IPS-18c (cell line): Measurements from ENCODE around the gene NRXN2.

Experiments used
- H3K4me3 ChIP-seq: 2 replicates; pipeline ENCODE4 v1.7.0; 2013; ENCODE audit warnings: low read depth, mild to moderate bottlenecking, low read length, moderate library complexity; ENCODE audit not compliant: insufficient read depth
- H3K9me3 ChIP-seq: one replicate; pipeline ENCODE4 v1.6.1; 2013; ENCODE audit warnings: mild to moderate bottlenecking, low read length, moderate library complexity; ENCODE audit not compliant: control insufficient read depth, insufficient read depth

The NRXN2 gene

GRCh38 chr11:64655941-64656601, 66.9 kb downstream of the NRXN2 start:
- Histone ChIP-seq H3K4me3 (no peak overlapping the region), H3K9me3 (no peaks in the 10 kb centered on the region)

- H3K9me3 ChIP-seq, result no peaks in the 10 kb centered on the region
- H3K4me3 ChIP-seq, result no peak overlapping the region
These were observed 67.9 kb downstream of the NRXN2 start for GRCh38 chr11:64654958-64655541.

DNA sequence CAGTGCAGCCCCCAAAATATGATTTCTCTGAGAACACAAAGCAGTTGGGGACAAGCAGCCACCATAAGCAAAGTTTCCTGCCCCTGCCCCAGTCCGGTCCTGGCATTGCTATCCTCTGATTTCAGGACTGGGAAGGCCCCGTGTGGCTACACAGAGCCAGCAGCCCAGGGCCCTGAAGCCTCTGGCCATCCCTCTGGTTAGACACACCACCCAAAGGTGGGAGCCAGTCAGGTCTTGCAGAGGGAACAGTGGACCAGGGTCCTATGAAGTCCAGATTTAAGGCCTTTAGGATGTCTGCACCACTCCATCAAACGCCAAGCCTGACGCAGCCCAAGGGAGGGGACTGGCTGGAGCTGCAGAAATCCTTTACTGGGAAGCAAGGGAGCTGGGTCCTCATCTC, 68.6 kb downstream of the NRXN2 start:
- Histone ChIP-seq H3K9me3 (no peaks in the 10 kb centered on the region), H3K4me3 (no peak overlapping the region)

- Histone ChIP-seq H3K9me3 (no peaks in the 10 kb centered on the region), H3K4me3 (no peak overlapping the region)
These were observed 69.5 kb downstream of the NRXN2 start for GRCh38 chr11:64653388-64653973.

- Histone ChIP-seq H3K4me3 (no peak overlapping the region), H3K9me3 (no peaks in the 10 kb centered on the region)
These were observed 70.2 kb downstream of the NRXN2 start for GRCh38 chr11:64652586-64653387.

- H3K9me3 ChIP-seq, result no peaks in the 10 kb centered on the region
- H3K4me3 ChIP-seq, result no peak overlapping the region
These were observed 72.0 kb downstream of the NRXN2 start for GRCh38 chr11:64650923-64651523.

GRCh38 chr11:64649291-64649697, 73.7 kb downstream of the NRXN2 start:
- Histone ChIP-seq H3K4me3 (no peak overlapping the region), H3K9me3 (no peaks in the 10 kb centered on the region)

DNA sequence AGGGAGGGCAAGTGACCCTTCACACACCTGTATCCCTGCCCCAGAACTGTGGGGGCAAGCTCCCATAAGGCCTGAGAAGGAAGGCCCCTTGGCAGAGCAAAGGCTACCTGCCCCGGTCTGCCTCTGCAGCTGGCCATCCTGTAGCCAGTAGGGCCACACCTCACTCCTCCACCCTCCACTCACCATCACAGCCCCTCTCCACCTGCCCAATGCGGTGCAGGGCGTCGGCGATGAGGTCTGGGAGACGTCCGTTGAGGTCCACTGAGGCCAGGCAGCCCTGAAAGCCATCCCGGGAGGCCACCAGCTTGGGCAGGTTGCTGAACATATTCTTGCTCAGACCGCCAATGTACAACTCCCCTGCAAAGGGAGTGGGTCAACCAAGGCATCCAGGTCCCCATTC, 74.4 kb downstream of the NRXN2 start:
- Histone ChIP-seq H3K9me3 (no peaks in the 10 kb centered on the region), H3K4me3 (no peak overlapping the region)

DNA sequence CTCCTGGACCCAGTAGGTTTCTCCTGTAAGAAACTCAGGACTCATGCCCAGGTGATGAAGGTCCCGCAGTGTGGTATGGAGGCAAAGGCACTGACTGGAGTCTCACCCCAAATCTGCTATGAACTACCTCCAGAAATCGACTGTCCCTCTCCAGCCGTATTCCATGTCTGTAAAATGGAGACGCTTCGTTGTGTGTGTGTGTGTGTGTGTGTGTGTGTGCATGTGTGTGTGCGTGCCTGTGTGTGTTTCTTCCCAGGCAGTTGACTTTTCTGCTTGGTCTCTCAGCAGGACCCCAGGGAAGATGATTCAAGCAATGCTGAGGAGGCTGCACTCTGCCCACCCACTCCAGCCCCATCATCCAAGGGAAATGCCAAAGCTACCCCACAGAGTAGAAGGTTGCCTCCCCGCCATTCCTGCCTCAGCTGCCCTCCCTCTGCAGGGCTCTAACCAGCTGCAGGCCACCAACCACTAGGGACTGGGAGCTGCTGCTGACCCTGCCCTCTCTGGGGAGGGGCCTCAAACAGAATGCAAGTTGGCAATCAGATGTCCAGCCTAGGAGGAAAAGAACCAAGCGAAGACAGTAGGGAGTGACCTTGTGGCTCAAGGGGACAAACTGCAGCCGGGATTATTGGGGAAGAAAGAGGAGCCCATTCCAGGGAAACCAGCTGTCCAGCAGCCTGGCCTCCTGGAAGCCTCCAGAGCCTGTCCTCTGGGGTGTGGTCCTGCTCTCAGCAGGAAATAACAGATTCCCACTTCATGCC, 75.8 kb downstream of the NRXN2 start:
- Histone ChIP-seq H3K4me3 (no peak overlapping the region), H3K9me3 (no peaks in the 10 kb centered on the region)

- H3K9me3 ChIP-seq, result peaks cover 2% of the 10 kb centered on the region
- H3K4me3 ChIP-seq, result peak overlapping the region; percentile 58; the same call in 1 of the 2 replicates
These were observed 78.2 kb downstream of the NRXN2 start for GRCh38 chr11:64644647-64645275.

DNA sequence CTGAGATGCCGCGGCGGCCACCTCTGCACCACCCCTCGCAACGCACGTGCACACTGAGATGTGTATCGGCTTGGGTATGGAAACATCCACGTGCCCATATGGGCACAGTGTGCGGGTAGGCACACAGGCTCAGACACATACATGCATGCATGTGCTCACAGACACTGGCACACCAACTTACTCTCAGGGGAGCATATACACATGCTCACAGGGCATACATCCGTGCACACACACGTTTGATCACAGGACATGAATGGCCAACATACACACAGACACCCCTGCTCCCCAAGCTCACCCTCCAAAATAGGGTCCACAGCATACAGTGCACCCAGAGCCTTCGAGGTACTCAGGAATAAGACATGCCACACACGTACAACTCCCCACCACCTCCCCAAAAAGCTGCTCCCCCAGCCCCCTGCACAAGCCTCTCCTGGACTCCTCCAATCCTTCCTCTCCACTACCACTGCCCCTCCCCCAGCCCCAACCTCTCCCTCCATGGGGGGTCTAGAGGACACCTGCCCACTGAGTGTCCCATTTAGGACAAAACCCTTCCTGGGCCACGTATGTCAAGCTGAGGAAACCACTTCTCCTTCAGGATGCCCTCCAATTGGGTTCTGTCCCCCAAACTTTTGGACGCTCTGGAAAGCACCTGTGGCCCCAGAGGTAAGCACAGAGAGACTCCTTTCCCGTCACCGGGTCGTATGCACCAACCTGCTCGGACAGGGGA, 78.9 kb downstream of the NRXN2 start:
- H3K4me3 ChIP-seq, result peak overlapping the region; percentile 58

GRCh38 chr11:64643256-64643881, 79.6 kb downstream of the NRXN2 start:
- H3K9me3 ChIP-seq, result peaks cover 2% of the 10 kb centered on the region
- peak overlapping the region; percentile 58 for H3K4me3 ChIP-seq

More for the DNA sequence above, 78.9 kb downstream of the NRXN2 start:
- peaks cover 2% of the 10 kb centered on the region for H3K9me3 ChIP-seq

GRCh38 chr11:64642871-64643255, 80.1 kb downstream of the NRXN2 start:
- H3K4me3 ChIP-seq, result peak overlapping the region; percentile 55

GRCh38 chr11:64642418-64642735, 80.6 kb downstream of the NRXN2 start:
- Histone ChIP-seq H3K9me3 (peaks cover 2% of the 10 kb centered on the region), H3K4me3 (peak overlapping the region; percentile 55)

More at GRCh38 chr11:64642871-64643255, 80.1 kb downstream of the NRXN2 start:
- peaks cover 2% of the 10 kb centered on the region for H3K9me3 ChIP-seq

GRCh38 chr11:64641596-64642417, 81.2 kb downstream of the NRXN2 start:
- Histone ChIP-seq H3K9me3 (peaks cover 2% of the 10 kb centered on the region), H3K4me3 (peak overlapping the region; percentile 55)
